Measurements from ENCODE around the gene GFPT1. TPM values are rescaled to one million over a fixed set of nuclear protein-coding genes. Genes with fewer than 3 reads are reported as not detected.

GFPT1 gene
- total RNA-seq, 6 experiments from 2014 or later = 74.6 to 106 (median 88.4) TPM

DNA sequence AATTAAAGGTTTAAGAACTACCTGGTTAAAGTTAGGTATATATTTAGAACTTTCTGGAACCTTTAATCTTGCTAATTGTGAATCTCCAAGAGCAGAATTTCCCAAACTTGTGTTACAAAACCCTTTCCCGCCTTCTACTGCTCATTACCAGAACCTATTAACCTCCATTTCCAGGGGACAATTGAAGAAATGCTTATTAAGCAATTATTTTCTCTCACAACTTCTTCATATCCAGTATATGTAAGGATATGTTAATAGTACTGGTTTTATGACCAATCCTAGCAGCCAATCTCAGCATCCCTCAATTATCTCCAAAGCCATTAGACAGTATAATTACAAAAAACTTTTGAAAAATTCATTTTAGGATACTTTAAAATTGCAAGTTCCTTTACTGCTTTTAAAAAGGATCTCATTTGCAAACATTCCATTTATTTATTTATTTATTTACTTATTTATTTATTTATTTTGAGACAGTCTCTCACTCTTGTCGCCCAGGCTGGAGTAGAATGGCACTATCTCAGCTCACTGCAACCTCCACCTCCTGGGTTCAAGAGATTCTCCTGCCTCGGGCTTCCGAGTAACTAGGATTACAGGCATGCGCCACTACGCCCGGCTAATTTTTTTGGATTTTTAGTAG, 3.7 kb downstream of the GFPT1 start:
- Mint-ChIP-seq H3K4me3 (0 out of 2 replicates have a peak overlapping the region, but pooled peaks have one; percentile 64), H3K36me3 (ENCODE audit: low read depth) (peaks cover 24% of the 10 kb centered on the region)

GRCh38 chr2:69382547-69382946, 4.5 kb downstream of the GFPT1 start:
- peaks cover 62% of the 10 kb centered on the region for H3K4me1 Mint-ChIP-seq (ENCODE audit: low read depth)
- H3K27ac Mint-ChIP-seq = peak overlapping the region; percentile 37
- H3K36me3 Mint-ChIP-seq (ENCODE audit: low read depth) = peaks cover 24% of the 10 kb centered on the region

More for the DNA sequence above, 3.7 kb downstream of the GFPT1 start:
- H3K27me3 Mint-ChIP-seq (ENCODE audit: insufficient read depth) = no peaks in the 10 kb centered on the region; the same call in 1 of the 2 replicates
- H3K9me3 Mint-ChIP-seq = no peaks in the 10 kb centered on the region
- H3K27ac Mint-ChIP-seq = no peak overlapping the region
- TF ChIP-seq, protein P1, sequence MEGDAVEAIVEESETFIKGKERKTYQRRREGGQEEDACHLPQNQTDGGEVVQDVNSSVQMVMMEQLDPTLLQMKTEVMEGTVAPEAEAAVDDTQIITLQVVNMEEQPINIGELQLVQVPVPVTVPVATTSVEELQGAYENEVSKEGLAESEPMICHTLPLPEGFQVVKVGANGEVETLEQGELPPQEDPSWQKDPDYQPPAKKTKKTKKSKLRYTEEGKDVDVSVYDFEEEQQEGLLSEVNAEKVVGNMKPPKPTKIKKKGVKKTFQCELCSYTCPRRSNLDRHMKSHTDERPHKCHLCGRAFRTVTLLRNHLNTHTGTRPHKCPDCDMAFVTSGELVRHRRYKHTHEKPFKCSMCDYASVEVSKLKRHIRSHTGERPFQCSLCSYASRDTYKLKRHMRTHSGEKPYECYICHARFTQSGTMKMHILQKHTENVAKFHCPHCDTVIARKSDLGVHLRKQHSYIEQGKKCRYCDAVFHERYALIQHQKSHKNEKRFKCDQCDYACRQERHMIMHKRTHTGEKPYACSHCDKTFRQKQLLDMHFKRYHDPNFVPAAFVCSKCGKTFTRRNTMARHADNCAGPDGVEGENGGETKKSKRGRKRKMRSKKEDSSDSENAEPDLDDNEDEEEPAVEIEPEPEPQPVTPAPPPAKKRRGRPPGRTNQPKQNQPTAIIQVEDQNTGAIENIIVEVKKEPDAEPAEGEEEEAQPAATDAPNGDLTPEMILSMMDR (IDR thresholded peaks at IDR 0.05) = no peak
- DNase-seq = no peak
- H3K4me1 Mint-ChIP-seq (ENCODE audit: low read depth) = peaks cover 70% of the 10 kb centered on the region

GRCh38 chr2:69381337-69381737, 5.7 kb downstream of the GFPT1 start:
- no peaks in the 10 kb centered on the region for H3K27me3 Mint-ChIP-seq (ENCODE audit: insufficient read depth)
- H3K4me1 Mint-ChIP-seq (ENCODE audit: low read depth) = peaks cover 58% of the 10 kb centered on the region
- DNase-seq = no peak
- no peak overlapping the region; the same call in 1 of the 2 replicates for H3K4me3 Mint-ChIP-seq
- peak overlapping the region; percentile 75 for H3K27ac Mint-ChIP-seq
- H3K36me3 Mint-ChIP-seq (ENCODE audit: low read depth) = peaks cover 24% of the 10 kb centered on the region
- H3K9me3 Mint-ChIP-seq = no peaks in the 10 kb centered on the region
- TF ChIP-seq, protein P1 (IDR thresholded peaks at IDR 0.05) = no peak

More at GRCh38 chr2:69382547-69382946, 4.5 kb downstream of the GFPT1 start:
- Mint-ChIP-seq H3K4me3 (peak overlapping the region; percentile 11), H3K9me3 (no peaks in the 10 kb centered on the region), H3K27me3 (ENCODE audit: insufficient read depth) (no peaks in the 10 kb centered on the region; the same call in 1 of the 2 replicates)
- TF ChIP-seq, protein P1 (IDR thresholded peaks at IDR 0.05) = no peak
- no peak for DNase-seq

DNA sequence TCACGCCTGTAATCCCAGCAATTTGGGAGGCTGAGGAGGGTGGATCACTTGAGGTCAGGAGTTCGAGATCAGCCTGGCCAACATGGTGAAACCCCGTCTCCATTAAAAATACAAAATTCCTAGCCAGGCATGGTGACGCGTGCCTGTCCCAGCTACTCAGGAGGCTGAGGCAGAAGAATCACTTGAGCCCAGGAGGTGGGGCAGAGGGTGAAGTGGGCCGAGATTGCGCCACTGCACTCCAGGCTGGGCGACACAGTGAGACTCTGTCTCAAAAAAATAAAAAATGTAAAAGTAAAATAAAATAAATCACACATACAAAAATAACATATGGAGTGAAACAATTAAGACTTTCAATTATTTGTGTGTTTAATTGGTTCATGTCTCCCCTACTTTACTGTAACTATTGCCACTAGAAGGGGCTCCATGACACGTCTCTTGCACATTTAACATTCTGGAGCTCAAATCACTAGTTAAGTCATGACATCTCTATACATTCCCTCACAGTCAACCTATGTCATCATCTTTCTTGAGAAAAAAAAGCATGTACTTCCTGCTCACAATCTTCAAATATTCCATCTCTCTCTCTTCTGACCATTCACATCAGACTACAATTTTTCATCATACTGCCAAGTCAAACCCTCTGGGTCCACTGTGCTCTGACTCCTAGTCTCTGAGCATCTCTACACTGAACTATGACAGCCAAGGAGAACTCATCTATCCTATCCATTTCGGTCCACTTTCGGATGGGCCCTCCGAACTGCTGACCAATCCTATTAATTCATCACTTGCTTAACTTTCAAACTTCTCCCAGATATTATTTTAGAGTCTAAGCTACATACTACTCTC, 6.7 kb downstream of the GFPT1 start:
- peak overlapping the region; percentile 44 for H3K27ac Mint-ChIP-seq
- DNase-seq = no peak
- TF ChIP-seq, protein P1 (IDR thresholded peaks at IDR 0.05) = no peak
- no peaks in the 10 kb centered on the region for H3K27me3 Mint-ChIP-seq (ENCODE audit: insufficient read depth)
- H3K4me1 Mint-ChIP-seq (ENCODE audit: low read depth) = peaks cover 58% of the 10 kb centered on the region
- no peak overlapping the region for H3K4me3 Mint-ChIP-seq
- no peaks in the 10 kb centered on the region for H3K9me3 Mint-ChIP-seq
- H3K36me3 Mint-ChIP-seq (ENCODE audit: low read depth) = peaks cover 19% of the 10 kb centered on the region

GRCh38 chr2:69376403-69376802, 10.6 kb downstream of the GFPT1 start:
- no peak overlapping the region for H3K4me3 Mint-ChIP-seq
- DNase-seq = no peak
- H3K27ac Mint-ChIP-seq = no peak overlapping the region
- H3K4me1 Mint-ChIP-seq (ENCODE audit: low read depth) = peaks cover 30% of the 10 kb centered on the region
- TF ChIP-seq, protein P1 (IDR thresholded peaks at IDR 0.05) = no peak
- H3K36me3 Mint-ChIP-seq (ENCODE audit: low read depth) = peaks cover 23% of the 10 kb centered on the region
- H3K9me3 Mint-ChIP-seq = no peaks in the 10 kb centered on the region
- no peaks in the 10 kb centered on the region for H3K27me3 Mint-ChIP-seq (ENCODE audit: insufficient read depth)
